ENCODE data around the gene PRPH2.

DNA sequence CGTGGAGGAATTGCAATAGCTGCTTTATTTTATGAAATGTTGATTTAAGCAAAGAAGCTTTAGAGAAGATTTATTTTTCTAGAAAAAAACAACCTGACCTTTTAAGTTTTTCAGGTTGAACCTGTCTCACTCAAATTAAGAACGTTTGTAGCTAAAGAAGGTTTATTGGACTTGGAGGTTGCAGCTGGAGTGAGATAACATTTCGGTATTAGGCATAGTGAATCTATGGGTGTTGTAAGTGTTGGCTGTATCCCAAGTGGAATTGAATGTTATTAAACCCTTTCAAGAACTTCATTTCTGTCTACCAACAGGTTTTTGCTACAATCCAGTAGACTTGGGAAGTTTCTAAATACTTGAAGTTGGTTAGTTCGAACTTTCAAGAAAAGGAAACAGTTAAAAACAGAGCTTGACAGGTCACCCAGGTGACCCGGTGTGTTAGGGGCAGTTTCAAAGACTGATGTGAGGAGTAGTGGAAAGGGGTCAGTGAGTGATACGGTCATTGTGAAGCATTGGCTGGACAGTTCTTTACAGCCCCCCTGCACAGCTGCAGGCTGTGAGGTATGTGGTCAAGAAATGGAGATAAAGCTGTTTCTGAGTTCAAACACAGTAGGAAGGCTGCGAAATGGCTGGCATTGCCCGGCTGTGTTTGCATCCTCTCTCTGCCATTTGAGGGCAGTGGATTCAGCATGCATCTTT is 26.0 kb upstream of the PRPH2 start:
- TF ChIP-seq, protein P1, sequence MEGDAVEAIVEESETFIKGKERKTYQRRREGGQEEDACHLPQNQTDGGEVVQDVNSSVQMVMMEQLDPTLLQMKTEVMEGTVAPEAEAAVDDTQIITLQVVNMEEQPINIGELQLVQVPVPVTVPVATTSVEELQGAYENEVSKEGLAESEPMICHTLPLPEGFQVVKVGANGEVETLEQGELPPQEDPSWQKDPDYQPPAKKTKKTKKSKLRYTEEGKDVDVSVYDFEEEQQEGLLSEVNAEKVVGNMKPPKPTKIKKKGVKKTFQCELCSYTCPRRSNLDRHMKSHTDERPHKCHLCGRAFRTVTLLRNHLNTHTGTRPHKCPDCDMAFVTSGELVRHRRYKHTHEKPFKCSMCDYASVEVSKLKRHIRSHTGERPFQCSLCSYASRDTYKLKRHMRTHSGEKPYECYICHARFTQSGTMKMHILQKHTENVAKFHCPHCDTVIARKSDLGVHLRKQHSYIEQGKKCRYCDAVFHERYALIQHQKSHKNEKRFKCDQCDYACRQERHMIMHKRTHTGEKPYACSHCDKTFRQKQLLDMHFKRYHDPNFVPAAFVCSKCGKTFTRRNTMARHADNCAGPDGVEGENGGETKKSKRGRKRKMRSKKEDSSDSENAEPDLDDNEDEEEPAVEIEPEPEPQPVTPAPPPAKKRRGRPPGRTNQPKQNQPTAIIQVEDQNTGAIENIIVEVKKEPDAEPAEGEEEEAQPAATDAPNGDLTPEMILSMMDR (IDR thresholded peaks at IDR 0.05), result no peak
- no peak for TF ChIP-seq EZH2 (IDR thresholded peaks at IDR 0.05; ENCODE audit: borderline replicate concordance, insufficient read depth, low read depth, low read length, poor library complexity, severe bottlenecking)

Data from B cell (primary cell).